Natural killer cell (primary cell): ENCODE measurements around the gene MAP2K3. TPM values are rescaled to one million over a fixed set of nuclear protein-coding genes. Genes with fewer than 3 reads are reported as not detected.
"Not testable (repeated sequence)": the region's sequence is repeated elsewhere in the genome, so short reads cannot be mapped to it uniquely, and the experiment has no call there.

ENCODE experiments used
- ATAC-seq, 3 donors: fragments of 150-1000 bp in 2 of 3; fragments of 200-7000 bp in 1 of 3; cut with Tn5 transposase; 1 replicate in 1 of 3; 2 replicates in 2 of 3; pipeline ENCODE4 v1.10.0; 2021; ENCODE audit warnings: mild to moderate bottlenecking in 2 of 3, moderate library complexity in 2 of 3
- DNase-seq, 2 donors: peaks; one replicate each; pipeline versions ENCODE4 v3.0.0 to v3.0.0-alpha.2; 2013 to 2021; ENCODE audit warnings: mixed read lengths in 1 of 2
- H3K27ac ChIP-seq: one replicate; pipeline ENCODE4 v1.5.1; 2013; ENCODE audit warnings: mild to moderate bottlenecking, low read length
- H3K27me3 ChIP-seq: one replicate; pipeline ENCODE4 v1.6.1; 2013; ENCODE audit warnings: low read length; ENCODE audit not compliant: control insufficient read depth, insufficient read depth
- H3K36me3 ChIP-seq: one replicate; pipeline ENCODE4 v1.6.1; 2013; ENCODE audit warnings: low read length; ENCODE audit not compliant: control insufficient read depth, insufficient read depth
- H3K4me1 ChIP-seq: one replicate; pipeline ENCODE4 v1.6.1; 2013; ENCODE audit warnings: low read length; ENCODE audit not compliant: control insufficient read depth, insufficient read depth
- H3K4me3 ChIP-seq: one replicate; pipeline ENCODE4 v1.5.1; 2013; ENCODE audit warnings: low read length
- H3K9me3 ChIP-seq: one replicate; pipeline ENCODE4 v1.6.1; 2013; ENCODE audit warnings: low read length; ENCODE audit not compliant: control insufficient read depth, insufficient read depth
- H3K27ac Mint-ChIP-seq, 2 donors: one replicate each; pipeline ENCODE4 v1.8.0; 2022; ENCODE audit warnings: mild to moderate bottlenecking in 2 of 2, mixed read lengths in 2 of 2, moderate library complexity in 1 of 2
- H3K27me3 Mint-ChIP-seq, 2 donors: one replicate each; pipeline ENCODE4 v1.8.0; 2022; ENCODE audit warnings: low read depth in 2 of 2, mixed read lengths in 2 of 2
- H3K36me3 Mint-ChIP-seq: one replicate; pipeline ENCODE4 v1.8.0; 2022; ENCODE audit warnings: mixed read lengths
- H3K4me1 Mint-ChIP-seq, 2 donors: one replicate each; pipeline ENCODE4 v1.8.0; 2022; ENCODE audit warnings: mixed read lengths in 2 of 2
- H3K4me3 Mint-ChIP-seq: one replicate; pipeline ENCODE4 v1.8.0; 2022; ENCODE audit warnings: mild to moderate bottlenecking, moderate library complexity, mixed read lengths
- H3K9me3 Mint-ChIP-seq, 2 donors: one replicate each; pipeline ENCODE4 v1.8.0; 2022; ENCODE audit warnings: mixed read lengths in 2 of 2
- CTCF ChIP-seq: fragments of 200-600 bp; IDR thresholded peaks from one replicate; pipeline ENCODE4 v1.8.0; 2022; ENCODE audit warnings: antibody characterized with exemption
- WGBS: methylation state at CpG from one replicate; pipeline ENCODE4 v1.1.7; 2013; ENCODE audit warnings: missing lambda C conversion rate; ENCODE audit not compliant: insufficient coverage; 5-methylcytosine and 5-hydroxymethylcytosine counted together
- intact Hi-C: fragments of 100-400 bp; cut with micrococcal nuclease; formaldehyde crosslinking; loops from one replicate; pipeline ENCODE4 v1.14.2; 2022
- total RNA-seq, 4 donors: library from RNA; stranded (reverse); fragments of 120-200 nt in 1 of 4; gene quantifications; one replicate each; pipeline versions ENCODE4 v1.2.3 to v1.2.4, GENCODE V29; 2013 to 2022

MAP2K3 gene
- total RNA-seq, 3 donors from 2014 or later (not counting 1 experiment from before 2014, with no cell fraction given): 139 to 165 (median 162) TPM

- intact Hi-C loops: loop anchor here (10.0 kb wide), 1 partner anchor 199 kb away; no protein-coding TSS in a partner anchor
- not testable (repeated sequence) for ATAC-seq
Observed at GRCh38 chr17:21315246-21316000, 30.9 kb downstream of the MAP2K3 start.

GRCh38 chr17:21316212-21316886 is 31.8 kb downstream of the MAP2K3 start:
- not testable (repeated sequence) for H3K36me3 Mint-ChIP-seq, H3K9me3 Mint-ChIP-seq, H3K4me3 ChIP-seq, H3K9me3 ChIP-seq, H3K4me1 ChIP-seq, H3K27me3 Mint-ChIP-seq, DNase-seq, H3K4me1 Mint-ChIP-seq, H3K27ac ChIP-seq, H3K27me3 ChIP-seq, H3K27ac Mint-ChIP-seq, H3K4me3 Mint-ChIP-seq
- H3K36me3 ChIP-seq: peaks cover 10% of the 10 kb centered on the region
- intact Hi-C loops: loop anchor here (10.0 kb wide), 1 partner anchor 198 kb away; no protein-coding TSS in a partner anchor
- 78% methylated on average over 6 of the region's 39 CpGs for WGBS
- peak; percentile 80 to 88 (median 81) for ATAC-seq
- peak; percentile 19 for TF ChIP-seq CTCF

More at GRCh38 chr17:21315246-21316000, 30.9 kb downstream of the MAP2K3 start:
- not testable (repeated sequence) for H3K4me1 Mint-ChIP-seq, H3K36me3 Mint-ChIP-seq, H3K9me3 Mint-ChIP-seq, H3K9me3 ChIP-seq, H3K4me3 Mint-ChIP-seq, H3K4me3 ChIP-seq, H3K27ac ChIP-seq, H3K27me3 ChIP-seq, H3K4me1 ChIP-seq, H3K27me3 Mint-ChIP-seq
- H3K36me3 ChIP-seq: peaks cover 10% of the 10 kb centered on the region
- H3K27ac Mint-ChIP-seq: peak overlapping the region in 1 of 2 donors; percentile 56
- peak in 1 of 2 donors; percentile 4 for DNase-seq
- WGBS: 97% methylated on average over 11 of the region's 16 CpGs

- not testable (repeated sequence) for H3K4me3 ChIP-seq, H3K4me3 Mint-ChIP-seq, H3K4me1 Mint-ChIP-seq, H3K27ac Mint-ChIP-seq, H3K9me3 ChIP-seq, H3K27ac ChIP-seq, H3K36me3 ChIP-seq, H3K9me3 Mint-ChIP-seq, H3K27me3 Mint-ChIP-seq, H3K27me3 ChIP-seq, H3K4me1 ChIP-seq, H3K36me3 Mint-ChIP-seq
- peak in 1 of 2 donors; percentile 12 for DNase-seq
- intact Hi-C loops: loop anchor here (10.0 kb wide), 1 partner anchor 198 kb away; no protein-coding TSS in a partner anchor
- TF ChIP-seq CTCF: peak; percentile 15
- WGBS: 28% methylated on average over 25 of the region's 37 CpGs
- peak in 2 of 3 donors; percentile 8 to 30 for ATAC-seq
Observed at GRCh38 chr17:21316887-21317500, 32.5 kb downstream of the MAP2K3 start.

GRCh38 chr17:21317821-21318220 is 33.3 kb downstream of the MAP2K3 start:
- H3K4me1 Mint-ChIP-seq, H3K36me3 Mint-ChIP-seq, DNase-seq, H3K27me3 Mint-ChIP-seq, H3K27ac ChIP-seq, H3K9me3 ChIP-seq, H3K9me3 Mint-ChIP-seq, H3K4me3 Mint-ChIP-seq, H3K36me3 ChIP-seq, H3K4me3 ChIP-seq, H3K27me3 ChIP-seq, ATAC-seq, H3K27ac Mint-ChIP-seq: not testable (repeated sequence)
- peaks cover 11% of the 10 kb centered on the region for H3K4me1 ChIP-seq
- WGBS: 90% methylated on average over 15 of the region's 18 CpGs
- intact Hi-C loops: loop anchor here (10.0 kb wide), 1 partner anchor 197 kb away; no protein-coding TSS in a partner anchor
